ENCODE results near the gene EGF.

The EGF gene

DNA sequence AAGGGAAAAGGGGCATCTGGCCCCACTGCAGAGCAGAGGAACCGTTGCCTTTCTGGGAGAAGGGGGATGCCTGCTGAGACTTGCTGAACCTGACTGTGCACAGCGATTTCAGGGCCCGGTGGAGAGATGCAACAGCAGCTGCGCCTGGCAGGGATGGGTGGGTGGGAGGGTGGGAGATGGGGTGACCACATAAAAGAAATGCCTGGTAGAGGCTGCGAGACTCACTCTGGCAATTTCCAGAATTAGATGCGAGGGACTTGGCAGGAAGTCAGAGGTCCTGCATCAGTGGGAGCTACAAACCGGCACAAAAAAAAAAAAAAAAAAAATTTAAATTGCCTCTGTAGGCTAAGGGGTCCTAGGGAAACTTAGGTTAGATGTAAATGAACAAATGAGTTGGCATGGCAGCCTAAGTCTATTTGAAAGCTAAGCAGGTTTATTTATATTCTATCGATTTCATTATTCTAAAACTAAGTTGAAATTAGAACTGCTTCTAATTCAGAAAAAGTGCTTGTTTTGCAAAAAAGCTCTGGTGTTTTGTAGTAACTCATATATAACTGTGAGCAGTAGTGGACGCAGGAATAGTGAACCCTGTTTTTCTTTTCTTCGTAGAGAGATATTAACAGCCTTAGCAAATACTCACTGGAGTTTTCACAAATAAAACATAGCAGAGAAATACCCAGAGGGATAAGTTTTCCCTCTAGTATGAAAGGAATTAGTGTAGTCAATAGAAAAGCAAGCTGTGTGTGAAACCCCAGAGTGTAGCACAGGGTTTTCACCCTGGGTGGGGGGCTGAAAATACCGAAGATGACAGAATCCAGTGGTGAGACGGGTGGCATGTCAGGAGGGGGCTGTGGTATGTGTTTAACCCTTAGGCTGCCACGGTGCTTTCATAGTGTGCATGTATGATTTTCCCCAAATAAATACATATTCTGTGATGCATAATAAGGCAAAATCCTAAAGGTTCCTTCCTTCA, 130.1 kb downstream of the EGF start:
- DNase-seq = no peak

DNA sequence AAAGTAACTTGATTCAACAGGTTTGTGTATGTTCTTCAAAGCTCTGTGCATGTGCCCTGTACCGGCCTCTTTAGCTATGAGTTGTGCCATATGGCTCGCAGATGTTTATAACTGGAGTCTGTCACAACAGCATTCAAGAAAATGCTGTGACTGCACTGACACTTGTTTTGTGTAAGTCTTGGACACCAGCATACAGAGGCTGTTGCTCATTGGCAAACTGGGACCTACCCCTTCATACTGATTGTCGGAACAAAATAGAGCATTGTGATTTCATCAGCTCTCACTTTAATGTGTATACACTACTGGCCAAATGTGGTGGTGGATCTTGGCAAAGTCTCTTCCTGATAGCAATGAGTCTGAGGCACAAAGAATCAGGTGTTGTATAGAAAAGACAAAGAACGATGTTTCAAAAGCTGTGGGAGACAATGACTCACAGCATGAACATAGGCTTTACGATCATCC, 133.9 kb downstream of the EGF start:
- no peak for DNase-seq

DNA sequence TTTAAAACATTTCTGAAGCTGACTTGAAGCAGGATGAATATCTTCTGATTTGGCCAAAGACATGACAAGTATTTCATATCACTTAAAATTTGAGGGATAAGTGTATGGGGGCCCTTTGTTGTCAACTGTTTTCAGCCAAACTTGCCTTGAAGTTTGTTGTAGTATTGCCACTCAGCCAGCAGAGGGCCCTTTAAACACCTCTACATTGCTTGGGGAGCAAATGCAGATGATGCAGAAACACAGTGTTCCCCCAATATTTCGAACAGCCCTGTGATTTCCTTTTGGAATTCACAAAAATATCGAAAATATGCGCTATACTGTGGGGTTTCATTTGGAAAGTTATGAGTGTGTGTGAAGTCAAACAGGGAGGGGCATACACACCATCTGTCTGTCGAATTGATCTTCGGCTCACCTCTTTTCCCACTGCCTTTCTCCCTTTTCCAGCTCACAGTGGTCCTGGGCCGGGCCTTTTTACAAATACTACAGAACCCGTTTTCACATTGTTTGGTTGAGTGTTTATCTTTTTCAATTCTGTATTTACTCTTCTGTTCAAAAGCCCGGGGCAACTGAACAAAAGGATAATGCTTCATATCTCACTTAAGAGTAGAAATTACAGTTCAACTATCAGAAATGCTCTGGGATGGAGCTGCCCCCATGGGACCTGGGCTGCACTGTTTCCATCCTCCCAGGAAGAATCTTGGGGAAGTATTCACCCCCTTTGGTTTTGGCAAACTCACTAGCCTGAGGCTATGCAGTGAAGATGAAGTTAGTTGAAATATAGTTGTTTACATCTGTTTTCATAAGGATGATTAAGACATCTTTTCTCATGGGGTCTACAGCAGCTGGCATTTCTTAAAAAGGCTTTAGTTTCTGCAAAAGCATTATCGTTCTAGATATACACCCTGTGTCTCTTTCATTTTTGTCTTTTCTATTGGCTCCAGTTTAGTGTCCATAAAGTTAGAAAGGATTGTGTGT, 137.6 kb downstream of the EGF start:
- no peak for DNase-seq

GRCh38 chr4:110055158-110055768, 142.6 kb downstream of the EGF start:
- no peak for DNase-seq

GRCh38 chr4:110058677-110059076, 146.0 kb downstream of the EGF start:
- DNase-seq = no peak

DNA sequence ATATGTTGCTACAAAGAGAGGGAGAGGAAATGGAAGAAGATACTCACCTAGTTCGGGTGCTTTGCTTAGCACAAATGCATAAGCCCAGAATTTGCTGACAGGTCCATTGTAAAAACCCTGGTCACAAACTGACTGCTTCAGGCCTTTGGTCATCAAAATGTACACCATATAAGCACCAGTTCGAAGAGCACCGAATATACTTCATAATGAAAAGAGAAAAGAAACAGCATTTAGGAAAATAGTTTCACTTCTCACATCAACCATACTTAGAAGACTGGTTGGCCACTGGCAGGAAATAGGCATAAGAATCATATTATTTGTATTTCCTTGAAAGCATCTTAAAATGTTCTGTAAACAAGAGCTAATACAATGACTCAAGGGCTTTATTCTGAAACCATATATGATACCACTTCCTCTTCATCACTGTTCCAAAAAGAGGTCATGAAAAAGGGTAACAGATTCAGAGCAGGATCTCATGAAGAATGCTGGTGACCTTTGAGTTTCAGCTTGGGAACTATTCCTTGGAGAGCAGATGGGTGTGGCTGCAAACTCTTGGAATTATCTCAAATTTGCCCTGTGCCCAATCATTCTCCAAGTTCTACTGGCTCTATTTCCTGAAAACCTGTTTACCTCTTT, 147.0 kb downstream of the EGF start:
- DNase-seq = no peak

DNA sequence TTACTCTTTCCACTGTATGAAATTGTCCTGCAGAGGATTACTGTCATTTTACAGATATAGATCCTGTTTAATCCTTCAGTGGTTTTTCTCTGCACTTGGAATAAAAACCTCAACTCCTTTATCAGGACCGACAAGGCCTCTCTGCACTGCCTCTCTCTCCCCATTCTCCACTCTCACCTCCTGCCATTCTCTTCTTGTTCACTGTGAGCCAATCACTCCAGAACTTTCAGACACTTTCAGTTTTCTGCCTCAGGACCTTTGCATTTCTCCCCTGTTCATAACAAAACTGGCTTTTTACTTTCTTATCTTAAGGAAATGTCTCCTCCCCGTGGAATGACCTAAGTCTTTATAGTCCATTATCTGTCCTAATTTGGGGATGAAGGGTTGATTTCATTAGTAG, 148.4 kb downstream of the EGF start:
- no peak for DNase-seq

Measured in NCI-H524 treated with DMSO at 0.1 percent for 48 hours (cell line).